GM19025 (cell line): ENCODE results near the gene NFE2L3.
"Not testable (repeated sequence)": the region's sequence is repeated elsewhere in the genome, so short reads cannot be mapped to it uniquely, and the experiment has no call there.

Experiments
- ATAC-seq: cut with Tn5 transposase; IDR thresholded peaks from one replicate; pipeline ENCODE4 v1.9.1; 2021; ENCODE audit warnings: mild to moderate bottlenecking, low read depth, moderate library complexity; ENCODE audit not compliant: unreplicated experiment

The NFE2L3 gene

GRCh38 chr7:26147030-26147429, 5.0 kb upstream of the NFE2L3 start:
- ATAC-seq, result no peak

- not testable (repeated sequence) for ATAC-seq
Observed at GRCh38 chr7:26147646-26148306, 4.2 kb upstream of the NFE2L3 start.

GRCh38 chr7:26148307-26148700, 3.7 kb upstream of the NFE2L3 start:
- ATAC-seq, result not testable (repeated sequence)

- no peak for ATAC-seq
Observed at GRCh38 chr7:26149391-26149977, 2.5 kb upstream of the NFE2L3 start.

- ATAC-seq, result no peak
Observed at GRCh38 chr7:26151096-26151495, 902 bp upstream of the NFE2L3 start.

GRCh38 chr7:26151650-26151952, 397 bp upstream of the NFE2L3 start:
- no peak for ATAC-seq

GRCh38 chr7:26152782-26153240, 813 bp downstream of the NFE2L3 start:
- ATAC-seq, result peak; percentile 19

- no peak for ATAC-seq
Observed at GRCh38 chr7:26153241-26153822, 1.3 kb downstream of the NFE2L3 start.

GRCh38 chr7:26153823-26154783, 2.1 kb downstream of the NFE2L3 start:
- no peak for ATAC-seq

- ATAC-seq, result no peak
Observed at GRCh38 chr7:26155531-26156375, 3.8 kb downstream of the NFE2L3 start.

- no peak for ATAC-seq
Observed at GRCh38 chr7:26156451-26157420, 4.7 kb downstream of the NFE2L3 start.

- no peak for ATAC-seq
Observed at GRCh38 chr7:26157520-26158105, 5.6 kb downstream of the NFE2L3 start.

- no peak for ATAC-seq
Observed at GRCh38 chr7:26159243-26159642, 7.2 kb downstream of the NFE2L3 start.

GRCh38 chr7:26160896-26161295, 8.9 kb downstream of the NFE2L3 start:
- ATAC-seq, result no peak

GRCh38 chr7:26162431-26162830, 10.4 kb downstream of the NFE2L3 start:
- ATAC-seq, result no peak

GRCh38 chr7:26163804-26164203, 11.8 kb downstream of the NFE2L3 start:
- ATAC-seq, result not testable (repeated sequence)

GRCh38 chr7:26165950-26166683, 14.1 kb downstream of the NFE2L3 start:
- ATAC-seq, result no peak

- ATAC-seq, result peak; percentile 33
Observed at GRCh38 chr7:26166684-26167266, 14.8 kb downstream of the NFE2L3 start.
